Measurements from ENCODE around the gene SPINT2. TPM values are rescaled to one million over a fixed set of nuclear protein-coding genes. Genes with fewer than 3 reads are reported as not detected.

Gene SPINT2
- total RNA-seq, 4 donors from 2014 or later, result 396 to 1,376 (median 946) TPM

DNA sequence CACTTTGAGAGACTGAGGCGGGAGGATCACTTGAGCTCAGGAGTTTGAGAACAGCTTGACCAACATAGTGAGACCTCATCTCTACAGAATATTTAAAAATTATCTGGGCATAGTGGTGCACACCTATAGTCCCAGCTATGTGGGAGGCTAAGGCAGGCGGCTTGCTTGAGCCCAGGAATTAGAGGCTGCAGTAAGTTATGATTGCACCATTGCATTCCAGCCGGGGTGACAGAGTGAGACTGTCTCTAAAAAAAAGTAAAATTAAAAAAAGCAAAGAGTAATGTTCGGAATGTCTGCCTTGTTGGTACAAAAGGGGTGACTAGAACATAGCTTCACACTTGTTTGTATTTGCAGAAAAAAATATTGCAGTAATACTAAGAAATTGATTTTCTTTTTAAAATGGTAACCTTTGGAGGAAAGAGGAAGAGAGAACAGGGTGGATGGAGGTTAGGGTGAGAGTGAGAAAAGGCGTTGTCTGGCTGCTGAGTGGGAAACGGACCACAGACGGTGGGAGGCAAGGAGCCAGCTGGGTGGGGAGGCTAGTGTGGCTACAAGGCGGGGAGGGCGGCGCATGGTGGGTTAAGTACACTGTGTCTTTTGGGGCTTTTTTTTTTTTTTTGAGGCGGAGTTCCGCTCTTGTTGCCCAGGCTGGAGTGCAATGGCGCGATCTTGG is 18.4 kb upstream of the SPINT2 start:
- TF ChIP-seq EP300 (IDR thresholded peaks at IDR 0.05; ENCODE audit: low read depth), result no peak
- TF ChIP-seq, protein P1, sequence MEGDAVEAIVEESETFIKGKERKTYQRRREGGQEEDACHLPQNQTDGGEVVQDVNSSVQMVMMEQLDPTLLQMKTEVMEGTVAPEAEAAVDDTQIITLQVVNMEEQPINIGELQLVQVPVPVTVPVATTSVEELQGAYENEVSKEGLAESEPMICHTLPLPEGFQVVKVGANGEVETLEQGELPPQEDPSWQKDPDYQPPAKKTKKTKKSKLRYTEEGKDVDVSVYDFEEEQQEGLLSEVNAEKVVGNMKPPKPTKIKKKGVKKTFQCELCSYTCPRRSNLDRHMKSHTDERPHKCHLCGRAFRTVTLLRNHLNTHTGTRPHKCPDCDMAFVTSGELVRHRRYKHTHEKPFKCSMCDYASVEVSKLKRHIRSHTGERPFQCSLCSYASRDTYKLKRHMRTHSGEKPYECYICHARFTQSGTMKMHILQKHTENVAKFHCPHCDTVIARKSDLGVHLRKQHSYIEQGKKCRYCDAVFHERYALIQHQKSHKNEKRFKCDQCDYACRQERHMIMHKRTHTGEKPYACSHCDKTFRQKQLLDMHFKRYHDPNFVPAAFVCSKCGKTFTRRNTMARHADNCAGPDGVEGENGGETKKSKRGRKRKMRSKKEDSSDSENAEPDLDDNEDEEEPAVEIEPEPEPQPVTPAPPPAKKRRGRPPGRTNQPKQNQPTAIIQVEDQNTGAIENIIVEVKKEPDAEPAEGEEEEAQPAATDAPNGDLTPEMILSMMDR (IDR thresholded peaks at IDR 0.05), result no peak
- no peak for TF ChIP-seq POLR2A (IDR thresholded peaks at IDR 0.05)
- DNase-seq, result no peak
- Histone ChIP-seq H3K36me3 (no peaks in the 10 kb centered on the region), H3K4me3 (no peak overlapping the region), H3K4me1 (peaks cover 14 to 55% (median 29%) of the 10 kb centered on the region in 4 donors), H3K9me3 (no peaks in the 10 kb centered on the region), H3K27ac (peak overlapping the region; percentile 46 to 88 (median 68)), H3K27me3 (no peaks in the 10 kb centered on the region)
- in situ Hi-C loops (cut with MboI; ENCODE audit: low pct_ligation_motif_present in 1 of 4, low pct_unique_long_range_greater_than_20kb in 1 of 4, low sequenced_read_pairs in 3 of 4) (loop anchor here in 2 of 4 donors (10.0 to 25.0 kb wide), 2 partner anchors 79 to 359 kb away; no protein-coding TSS in a partner anchor), intact Hi-C loops (cut with DNase I; ENCODE audit: low total_unique reads) (no loop called here)
- WGBS, 2 donors (ENCODE audit: low coverage in 1 of 2), result 52 to 55% methylated on average over 8 to 14 of the region's 14 CpGs

DNA sequence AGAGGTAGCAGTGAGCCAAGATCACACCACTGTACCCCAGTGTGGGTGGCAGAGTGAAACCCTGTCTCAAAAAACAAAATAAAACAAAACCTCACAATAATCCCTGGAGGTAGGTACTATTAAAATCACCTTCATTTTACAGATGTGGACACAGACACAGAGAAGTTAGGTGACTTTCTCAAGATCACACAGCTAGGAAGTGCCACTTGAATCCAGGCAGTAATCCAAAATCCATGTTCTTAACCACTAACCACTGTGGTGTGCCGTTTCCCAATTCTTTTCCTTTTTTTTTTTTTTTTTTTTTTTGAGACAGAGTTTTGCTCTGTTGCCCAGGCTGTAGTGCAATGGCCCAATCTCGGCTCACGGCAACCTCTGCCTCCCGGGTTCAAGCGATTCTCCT is 17.2 kb upstream of the SPINT2 start:
- TF ChIP-seq POLR2AphosphoS5 (IDR thresholded peaks at IDR 0.05) (no peak), POLR2A (IDR thresholded peaks at IDR 0.05) (no peak), EP300 (IDR thresholded peaks at IDR 0.05; ENCODE audit: low read depth) (no peak)
- TF ChIP-seq, protein P1 (IDR thresholded peaks at IDR 0.05), result no peak
- no peak overlapping the region for H3K4me3 ChIP-seq
- intact Hi-C loops (cut with DNase I; ENCODE audit: low total_unique reads), result no loop called here
- no peaks in the 10 kb centered on the region for H3K9me3 ChIP-seq
- in situ Hi-C loops (cut with MboI; ENCODE audit: low pct_ligation_motif_present in 1 of 4, low pct_unique_long_range_greater_than_20kb in 1 of 4, low sequenced_read_pairs in 3 of 4), result loop anchor here in 2 of 4 donors (10.0 to 25.0 kb wide), 2 partner anchors 78 to 360 kb away; no protein-coding TSS in a partner anchor
- H3K36me3 ChIP-seq, result no peaks in the 10 kb centered on the region
- 0 to 64% methylated on average over 1 to 5 of the region's 5 CpGs for whole genome bisulfite sequencing, 2 donors (ENCODE audit: low coverage in 1 of 2)
- peak overlapping the region; percentile 62 to 88 (median 68) for H3K27ac ChIP-seq
- no peaks in the 10 kb centered on the region for H3K27me3 ChIP-seq
- H3K4me1 ChIP-seq, result peaks cover 26 to 67% (median 41%) of the 10 kb centered on the region in 4 donors
- DNase-seq, result no peak

DNA sequence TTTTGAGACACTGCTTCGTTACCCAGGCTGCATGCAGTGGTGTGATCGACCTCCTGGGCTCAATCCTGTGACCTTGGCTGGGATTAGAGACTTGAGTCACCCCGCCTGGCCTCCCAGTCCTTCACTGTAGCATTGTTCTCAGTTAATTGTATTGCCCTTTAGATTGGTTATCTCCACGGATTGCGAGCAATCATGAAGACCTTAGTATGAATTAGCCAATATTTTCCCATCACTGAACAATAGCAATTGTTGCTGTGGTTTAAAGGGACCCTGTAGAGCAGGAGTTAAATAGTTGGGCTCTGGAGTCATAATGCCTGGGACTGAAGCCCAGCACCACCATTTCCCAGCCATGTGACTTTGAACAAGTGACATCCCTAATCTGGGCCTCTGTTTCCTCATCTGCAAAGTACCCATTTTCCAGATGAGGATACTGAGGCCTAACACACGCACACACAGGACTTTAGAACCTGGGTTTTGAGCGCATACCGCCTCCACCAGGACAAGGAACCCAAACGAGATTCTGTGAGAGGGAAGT is 16.6 kb upstream of the SPINT2 start:
- H3K4me3 ChIP-seq, result no peak overlapping the region
- H3K4me1 ChIP-seq, result peaks cover 27 to 74% (median 41%) of the 10 kb centered on the region in 4 donors
- no peak for DNase-seq
- H3K9me3 ChIP-seq, result no peaks in the 10 kb centered on the region
- 20 to 59% methylated on average over 2 to 9 of the region's 9 CpGs for WGBS, 2 donors (ENCODE audit: low coverage in 1 of 2)
- no peaks in the 10 kb centered on the region for H3K27me3 ChIP-seq
- H3K36me3 ChIP-seq, result no peaks in the 10 kb centered on the region
- no peak for TF ChIP-seq POLR2AphosphoS5 (IDR thresholded peaks at IDR 0.05)
- TF ChIP-seq EP300 (IDR thresholded peaks at IDR 0.05; ENCODE audit: low read depth), result no peak
- TF ChIP-seq POLR2A (IDR thresholded peaks at IDR 0.05), result no peak
- TF ChIP-seq, protein P1 (IDR thresholded peaks at IDR 0.05), result no peak
- peak overlapping the region; percentile 62 to 88 (median 68) for H3K27ac ChIP-seq
- intact Hi-C loops (cut with DNase I; ENCODE audit: low total_unique reads) (no loop called here), in situ Hi-C loops (cut with MboI; ENCODE audit: low pct_ligation_motif_present in 1 of 4, low pct_unique_long_range_greater_than_20kb in 1 of 4, low sequenced_read_pairs in 3 of 4) (loop anchor here in 2 of 4 donors (10.0 to 25.0 kb wide), 2 partner anchors 77 to 360 kb away; no protein-coding TSS in a partner anchor)

DNA sequence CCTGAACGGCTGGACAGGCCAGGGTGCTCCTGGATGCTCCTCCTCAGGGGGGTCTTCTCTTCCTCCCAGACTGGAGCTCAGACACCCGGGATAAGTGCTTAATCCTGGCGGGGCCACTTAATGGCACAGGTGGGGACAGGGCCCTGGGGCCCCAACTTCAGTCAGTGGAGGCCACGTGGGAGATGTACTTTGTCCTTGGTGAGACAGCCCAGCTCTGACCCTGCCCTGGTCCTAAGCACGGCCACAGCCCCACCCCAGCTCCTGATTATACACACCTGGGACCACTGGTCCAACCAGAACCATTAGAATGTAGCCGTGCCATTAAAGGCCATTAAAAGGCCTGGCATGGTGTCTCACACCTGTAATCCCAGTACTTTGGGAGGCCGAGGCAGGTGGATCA is 16.0 kb upstream of the SPINT2 start:
- 64% methylated on average over 7 of the region's 7 CpGs; no CpG with 5 or more reads in 1 of the 2 donors for WGBS, 2 donors (ENCODE audit: low coverage in 1 of 2)
- intact Hi-C loops (cut with DNase I; ENCODE audit: low total_unique reads), result no loop called here
- no peaks in the 10 kb centered on the region for H3K36me3 ChIP-seq
- in situ Hi-C loops (cut with MboI; ENCODE audit: low pct_ligation_motif_present in 1 of 4, low pct_unique_long_range_greater_than_20kb in 1 of 4, low sequenced_read_pairs in 3 of 4), result loop anchor here in 2 of 4 donors (10.0 to 25.0 kb wide), 2 partner anchors 76 to 361 kb away; no protein-coding TSS in a partner anchor
- H3K27me3 ChIP-seq, result no peaks in the 10 kb centered on the region
- H3K27ac ChIP-seq, result peak overlapping the region; percentile 62 to 88 (median 68)
- H3K9me3 ChIP-seq, result no peaks in the 10 kb centered on the region
- TF ChIP-seq, protein P1 (IDR thresholded peaks at IDR 0.05), result no peak
- TF ChIP-seq EP300 (IDR thresholded peaks at IDR 0.05; ENCODE audit: low read depth) (no peak), POLR2A (IDR thresholded peaks at IDR 0.05) (no peak), POLR2AphosphoS5 (IDR thresholded peaks at IDR 0.05) (no peak)
- H3K4me1 ChIP-seq, result peaks cover 27 to 78% (median 41%) of the 10 kb centered on the region in 4 donors
- DNase-seq, result no peak
- no peak overlapping the region for H3K4me3 ChIP-seq
